NCI-H526 (cell line): Measurements from ENCODE around the gene MGME1.

ENCODE experiments used
- DNase-seq, 2 experiments: peaks; one replicate each; lab custom pipeline; 2025; lab: John Stamatoyannopoulos, UW

Gene MGME1

GRCh38 chr20:17940224-17940971, 28.4 kb upstream of the MGME1 start:
- no peak for DNase-seq

GRCh38 chr20:17941087-17941825, 27.6 kb upstream of the MGME1 start:
- no peak for DNase-seq

DNA sequence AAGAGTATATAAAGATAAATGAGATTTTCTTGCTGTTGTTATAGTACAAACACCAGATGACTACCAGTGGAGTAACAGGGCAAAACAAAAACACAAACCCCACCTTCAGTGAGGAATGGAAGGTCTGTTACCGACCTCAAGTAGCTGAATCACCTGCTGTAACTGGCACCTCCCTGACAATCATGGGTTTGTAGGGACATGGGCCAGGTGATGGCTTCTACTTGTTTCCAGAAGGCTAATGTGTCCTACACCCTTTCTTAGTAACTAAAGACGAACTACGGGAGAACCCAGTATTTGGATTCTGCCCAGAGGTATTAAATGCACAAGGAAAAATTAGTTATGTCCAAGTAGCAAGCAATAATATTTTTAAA, 27.0 kb upstream of the MGME1 start:
- no peak for DNase-seq

DNA sequence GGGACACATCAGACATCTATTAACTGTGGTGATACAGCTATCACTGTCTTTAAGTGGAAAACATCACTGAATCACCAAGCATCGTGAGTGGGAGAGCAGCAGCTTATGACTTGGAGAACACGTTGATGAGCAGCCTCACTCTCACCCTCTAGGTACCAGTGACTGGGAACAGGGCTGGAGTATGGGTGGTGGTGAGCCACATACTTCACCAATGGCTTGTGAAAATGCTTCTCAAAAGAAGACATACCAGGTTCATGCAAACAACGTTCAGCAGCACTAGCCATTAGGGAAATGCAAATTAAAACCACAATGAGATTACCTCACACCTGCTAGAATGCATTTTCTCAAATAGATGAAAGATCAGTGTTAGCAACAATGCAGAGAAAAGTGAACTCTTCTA, 25.5 kb upstream of the MGME1 start:
- DNase-seq = peak; percentile 76 to 87

GRCh38 chr20:17944854-17945474, 23.9 kb upstream of the MGME1 start:
- DNase-seq = no peak

- DNase-seq = no peak
Measured at GRCh38 chr20:17946040-17946439, 22.8 kb upstream of the MGME1 start.

DNA sequence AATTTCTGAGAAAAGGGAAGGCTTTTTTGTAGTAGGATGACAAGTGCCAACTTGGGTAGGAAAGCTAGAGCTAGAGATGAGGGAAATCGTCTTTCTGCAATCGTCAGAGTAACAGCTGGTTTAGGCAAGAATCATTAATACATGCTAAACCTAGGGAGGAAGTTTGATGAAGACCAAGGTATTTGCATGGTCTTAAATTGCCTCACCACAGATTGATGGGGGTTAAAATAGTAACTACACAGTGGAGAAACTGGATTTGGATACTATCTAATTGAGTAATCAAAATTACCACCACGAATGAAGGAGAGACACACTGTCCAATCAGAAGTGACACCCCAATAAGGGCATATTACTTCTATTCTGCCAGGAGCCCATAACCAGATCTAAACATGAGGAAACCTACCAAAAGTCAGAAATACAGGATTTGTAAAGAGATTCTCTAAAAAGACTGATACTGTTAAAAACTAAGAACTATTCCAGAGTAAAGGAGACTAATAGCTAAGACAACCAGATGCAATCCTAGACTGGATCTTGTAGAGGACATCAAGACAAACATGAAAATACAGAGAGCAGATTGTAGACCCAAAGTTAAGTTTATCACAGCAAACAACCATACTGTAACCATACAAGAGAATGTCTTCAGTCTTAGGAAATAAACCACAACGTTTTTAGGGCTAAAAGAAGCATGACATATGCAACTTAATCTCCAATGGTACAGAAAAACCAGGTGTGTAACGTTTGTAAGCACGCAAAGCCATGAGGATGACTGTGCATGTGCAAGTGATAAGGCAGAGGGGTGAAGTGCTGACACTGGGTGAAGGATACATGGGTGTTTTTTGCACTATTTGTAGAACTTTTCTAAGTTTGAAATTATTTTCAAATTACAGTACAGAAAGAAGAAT, 22.0 kb upstream of the MGME1 start:
- DNase-seq = peak in 1 of 2 experiments; percentile 21

DNA sequence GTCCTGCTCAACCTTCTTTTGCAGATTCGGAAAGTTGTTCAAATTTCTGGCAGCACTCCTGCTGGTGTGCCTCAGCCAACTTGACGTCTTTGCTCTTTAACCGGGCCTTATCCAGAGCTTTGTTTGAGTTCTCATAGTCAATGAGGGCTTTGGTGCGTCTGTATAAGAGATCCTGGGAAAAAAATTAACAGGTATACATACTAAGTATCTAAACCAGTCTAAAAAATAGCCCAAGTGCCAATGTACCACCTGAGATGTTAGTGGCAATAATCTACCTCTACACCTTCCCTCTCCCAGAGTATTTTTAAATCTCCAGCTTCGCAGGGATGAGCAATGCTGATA, 21.4 kb upstream of the MGME1 start:
- DNase-seq = no peak

GRCh38 chr20:17948442-17948841, 20.4 kb upstream of the MGME1 start:
- DNase-seq = no peak

DNA sequence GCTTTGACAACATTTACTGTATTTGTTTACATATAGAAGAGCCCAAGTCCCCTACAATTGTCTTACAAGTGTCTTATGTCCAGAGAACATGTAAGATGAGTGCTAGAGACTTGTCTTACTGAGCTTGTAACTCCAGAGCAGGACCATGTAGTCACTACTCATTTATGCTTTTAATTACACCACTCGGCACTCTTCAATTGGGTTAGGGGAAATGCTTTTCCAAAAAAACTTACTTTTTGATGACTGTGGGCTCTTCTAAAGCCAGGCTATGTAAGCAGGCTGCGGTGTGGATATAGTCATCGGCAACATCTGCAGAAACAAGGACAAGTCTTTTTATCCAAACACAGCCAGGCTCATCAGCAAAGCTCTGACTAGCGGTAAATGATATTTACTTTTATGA, 18.9 kb upstream of the MGME1 start:
- no peak for DNase-seq

DNA sequence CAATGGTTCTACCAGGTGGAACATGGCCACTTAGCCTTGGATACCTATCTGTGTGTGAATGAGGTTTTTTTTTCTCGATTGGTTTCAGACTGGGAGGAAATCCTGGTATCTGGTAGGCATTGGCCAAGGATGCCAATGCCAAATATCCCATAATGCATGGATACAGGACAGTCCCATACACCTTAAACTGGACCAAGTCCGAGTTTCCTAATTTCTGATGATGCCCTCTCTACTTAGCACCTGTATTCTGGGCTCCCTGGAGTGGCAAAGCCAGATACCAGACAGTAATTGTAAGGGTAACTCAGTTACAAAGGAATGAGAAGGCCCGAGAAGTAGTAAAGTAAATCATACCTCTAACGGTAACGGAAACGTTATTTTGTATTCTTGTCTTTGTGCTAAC, 18.1 kb upstream of the MGME1 start:
- DNase-seq = no peak

DNA sequence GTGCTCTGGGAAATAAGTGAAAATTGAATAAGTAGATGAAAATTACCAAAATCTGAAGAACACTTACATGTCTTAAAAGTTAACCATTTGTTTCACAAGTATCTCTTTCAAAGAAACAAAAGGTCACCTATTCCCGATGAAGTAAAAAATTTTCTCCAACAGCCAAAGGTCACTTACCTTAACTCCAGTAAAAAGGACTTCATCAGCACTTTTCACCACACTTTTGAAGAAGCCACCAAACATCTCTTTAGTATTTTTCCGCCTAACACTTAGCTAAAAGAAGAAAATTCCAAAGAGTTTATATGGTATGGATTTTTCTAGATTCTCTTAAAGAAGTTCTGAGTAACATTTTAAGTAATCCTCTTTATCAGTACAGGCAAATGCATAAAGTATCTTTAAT, 17.5 kb upstream of the MGME1 start:
- no peak for DNase-seq

- no peak for DNase-seq
Measured at GRCh38 chr20:17952692-17953684, 15.8 kb upstream of the MGME1 start.

DNA sequence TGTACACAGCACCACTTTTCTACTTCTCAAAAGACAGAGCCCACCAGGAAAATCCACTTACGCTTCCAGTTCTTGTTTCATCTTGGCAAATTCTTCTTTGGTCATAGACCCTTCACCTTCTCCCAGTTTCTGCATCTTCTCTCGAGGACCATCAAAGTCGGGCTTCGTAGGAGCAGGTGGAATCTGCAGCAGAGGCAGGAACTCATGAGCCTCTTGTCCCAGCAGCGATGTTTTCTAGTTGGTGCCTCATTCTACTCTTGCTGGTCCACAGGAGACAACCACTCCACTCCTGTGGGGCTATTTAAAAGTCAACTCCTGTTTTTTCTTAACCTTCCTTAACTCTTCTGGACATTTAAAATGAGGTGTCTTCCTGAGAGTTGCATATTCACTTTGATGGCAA, 14.9 kb upstream of the MGME1 start:
- DNase-seq = no peak

GRCh38 chr20:17955302-17955701, 13.5 kb upstream of the MGME1 start:
- DNase-seq = no peak

DNA sequence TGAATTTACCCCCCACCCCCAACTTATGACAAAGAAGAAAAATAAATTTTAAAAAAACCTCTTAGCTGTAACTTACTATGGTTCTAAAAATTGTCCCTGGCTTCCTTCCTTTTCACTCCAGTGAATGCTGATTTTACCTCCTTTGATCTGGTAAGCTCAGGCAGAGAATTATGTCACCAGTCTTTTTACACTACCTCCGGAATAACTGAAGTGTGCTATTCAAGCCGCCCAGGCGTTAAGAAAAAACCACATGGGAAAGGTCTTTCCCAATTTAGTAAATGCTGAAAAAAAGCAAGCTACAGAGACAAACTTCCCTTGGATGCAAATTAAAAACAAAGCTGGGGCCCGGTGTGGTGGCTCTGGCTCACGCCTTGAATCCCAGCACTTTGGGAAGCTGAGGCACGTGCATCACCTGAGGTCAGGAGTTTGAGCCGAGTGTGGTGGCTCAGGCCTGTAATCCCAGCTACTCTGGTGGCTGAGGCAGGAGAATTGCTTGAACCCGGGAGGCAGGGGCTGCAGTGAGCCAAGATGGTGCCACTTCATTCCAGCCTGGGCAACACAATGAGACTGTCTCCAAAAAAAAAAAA, 12.6 kb upstream of the MGME1 start:
- DNase-seq = no peak

- no peak for DNase-seq
Measured at GRCh38 chr20:17957505-17958363, 11.1 kb upstream of the MGME1 start.

- DNase-seq = no peak
Measured at GRCh38 chr20:17958373-17959256, 10.2 kb upstream of the MGME1 start.

DNA sequence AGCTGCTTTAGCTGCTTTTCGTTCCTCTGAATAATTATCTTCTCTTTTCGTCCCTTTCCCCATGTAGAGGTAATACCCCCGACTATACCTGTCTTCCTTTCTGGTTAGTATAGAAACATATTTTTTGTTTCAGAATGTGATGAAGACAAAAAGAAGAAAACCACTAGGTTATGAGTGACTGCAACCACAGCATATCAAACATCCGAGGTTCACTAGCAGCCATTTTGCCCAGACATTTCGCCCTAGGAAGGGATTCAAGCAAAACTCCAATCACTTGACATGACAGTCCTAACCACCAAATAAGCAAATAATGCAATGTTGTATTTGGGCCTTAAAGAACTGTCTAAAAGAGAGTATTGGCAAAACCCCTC, 9.6 kb upstream of the MGME1 start:
- DNase-seq = no peak
